CD4-positive, alpha-beta T cell treated with Interleukin-15 for 4 hours (primary cell): ENCODE data around the gene ZC3H7B.

Experiments
- DNase-seq: peaks from one replicate; pipeline ENCODE4 v3.0.0-alpha.2; 2020; ENCODE audit warnings: low spot score

The ZC3H7B gene

GRCh38 chr22:41354979-41355378 lies 53.7 kb downstream of the ZC3H7B start:
- no peak for DNase-seq

- DNase-seq = no peak
Observed at GRCh38 chr22:41355895-41356294, 54.6 kb downstream of the ZC3H7B start.

GRCh38 chr22:41356430-41357028 lies 55.2 kb downstream of the ZC3H7B start:
- no peak for DNase-seq

- DNase-seq = no peak
Observed at GRCh38 chr22:41357191-41357590, 55.9 kb downstream of the ZC3H7B start.

GRCh38 chr22:41358927-41359326 lies 57.6 kb downstream of the ZC3H7B start:
- no peak for DNase-seq

- no peak for DNase-seq
Observed at GRCh38 chr22:41359376-41359775, 58.1 kb downstream of the ZC3H7B start.

- no peak for DNase-seq
Observed at GRCh38 chr22:41360126-41360525, 58.8 kb downstream of the ZC3H7B start.

- DNase-seq = no peak
Observed at GRCh38 chr22:41361716-41362310, 60.5 kb downstream of the ZC3H7B start.

GRCh38 chr22:41362615-41363014 lies 61.3 kb downstream of the ZC3H7B start:
- DNase-seq = no peak

- no peak for DNase-seq
Observed at GRCh38 chr22:41364233-41364632, 62.9 kb downstream of the ZC3H7B start.

- DNase-seq = no peak
Observed at GRCh38 chr22:41364955-41365354, 63.6 kb downstream of the ZC3H7B start.

- DNase-seq = no peak
Observed at GRCh38 chr22:41365425-41365824, 64.1 kb downstream of the ZC3H7B start.

- no peak for DNase-seq
Observed at GRCh38 chr22:41366323-41367029, 65.2 kb downstream of the ZC3H7B start.

GRCh38 chr22:41367039-41367679 lies 65.8 kb downstream of the ZC3H7B start:
- DNase-seq = no peak

GRCh38 chr22:41367680-41368542 lies 66.6 kb downstream of the ZC3H7B start:
- no peak for DNase-seq

- DNase-seq = no peak
Observed at GRCh38 chr22:41368543-41369423, 67.5 kb downstream of the ZC3H7B start.

GRCh38 chr22:41369424-41369745 lies 68.1 kb downstream of the ZC3H7B start:
- no peak for DNase-seq

GRCh38 chr22:41369837-41370236 lies 68.5 kb downstream of the ZC3H7B start:
- no peak for DNase-seq

- no peak for DNase-seq
Observed at GRCh38 chr22:41377846-41378245, 76.5 kb downstream of the ZC3H7B start.

GRCh38 chr22:41380993-41381328 lies 79.6 kb downstream of the ZC3H7B start:
- DNase-seq = peak; percentile 4
